AG09309 (cell line): Measurements from ENCODE around the gene USP26.
A peak's percentile ranks its signal among the peaks of the same experiment; 100 is the strongest.

Experiments
- DNase-seq: peaks from one replicate; pipeline ENCODE4 v3.0.0-alpha.2; 2010; ENCODE audit warnings: low read depth
- H3K4me3 ChIP-seq: 2 replicates; pipeline ENCODE4 v1.5.1; 2011; ENCODE audit warnings: mild to moderate bottlenecking, low read depth, low read length, moderate library complexity; ENCODE audit not compliant: control insufficient read depth
- CTCF ChIP-seq: IDR thresholded peaks from 2 replicates; pipeline ENCODE4 v1.5.1; 2011; ENCODE audit warnings: mild to moderate bottlenecking, low read depth, low read length, inconsistent platforms; ENCODE audit not compliant: insufficient read depth, control insufficient read depth; ENCODE audit errors: missing control alignments

Gene USP26

GRCh38 chrX:133033010-133033409 is 63.9 kb downstream of the USP26 start:
- DNase-seq, result no peak
- no peak for TF ChIP-seq CTCF
- H3K4me3 ChIP-seq, result no peak overlapping the region

- no peak for DNase-seq
- H3K4me3 ChIP-seq, result no peak overlapping the region
- TF ChIP-seq CTCF, result no peak
Measured at GRCh38 chrX:133018229-133018628, 78.7 kb downstream of the USP26 start.

- no peak for DNase-seq
- no peak overlapping the region for H3K4me3 ChIP-seq
- no peak for TF ChIP-seq CTCF
Measured at GRCh38 chrX:133007458-133007857, 89.5 kb downstream of the USP26 start.

GRCh38 chrX:133005616-133006015 is 91.3 kb downstream of the USP26 start:
- no peak for DNase-seq
- TF ChIP-seq CTCF, result no peak
- H3K4me3 ChIP-seq, result no peak overlapping the region

GRCh38 chrX:133005042-133005441 is 91.9 kb downstream of the USP26 start:
- H3K4me3 ChIP-seq, result no peak overlapping the region
- TF ChIP-seq CTCF, result peak; percentile 61
- DNase-seq, result no peak

GRCh38 chrX:132999209-132999608 is 97.7 kb downstream of the USP26 start:
- no peak for DNase-seq
- no peak for TF ChIP-seq CTCF
- H3K4me3 ChIP-seq, result no peak overlapping the region

GRCh38 chrX:132990835-132991234 is 106.1 kb downstream of the USP26 start:
- DNase-seq, result no peak
- TF ChIP-seq CTCF, result no peak

More at GRCh38 chrX:132990835-132991234, 106.1 kb downstream of the USP26 start:
- H3K4me3 ChIP-seq, result no peak overlapping the region
